ENCODE measurements around the gene CCDC82. TPM values are rescaled to one million over a fixed set of nuclear protein-coding genes. Genes with fewer than 3 reads are reported as not detected.
"Not testable (repeated sequence)": the region's sequence is repeated elsewhere in the genome, so short reads cannot be mapped to it uniquely, and the experiment has no call there.

The CCDC82 gene
- total and polyA plus RNA-seq, 2 experiments from 2014 or later, result 19.1 to 33.2 TPM

GRCh38 chr11:96413408-96413807, 23.7 kb upstream of the CCDC82 start:
- Histone ChIP-seq H3F3A (ENCODE audit: insufficient read depth) (no peaks in the 10 kb centered on the region), H3K36me3 (ENCODE audit: low read depth) (no peaks in the 10 kb centered on the region), H4K20me1 (ENCODE audit: insufficient read depth) (no peaks in the 10 kb centered on the region), H3K9me2 (ENCODE audit: insufficient read depth) (no peaks in the 10 kb centered on the region), H3K4me3 (no peak overlapping the region), H3K27ac (no peak overlapping the region), H3K4me1 (ENCODE audit: insufficient read depth) (no peaks in the 10 kb centered on the region), H3K79me2 (ENCODE audit: insufficient read depth) (no peaks in the 10 kb centered on the region), H3K27me3 (replicated peaks; ENCODE audit: insufficient read depth) (no peaks in the 10 kb centered on the region), H3K4me2 (ENCODE audit: unreplicated experiment) (no peak overlapping the region), H3K9me3 (ENCODE audit: low read depth) (no peaks in the 10 kb centered on the region), H3K9ac (no peak overlapping the region), H2AFZ (no peak overlapping the region)
- no peak for DNase-seq
- TF ChIP-seq EZH2 (IDR thresholded peaks at IDR 0.05; ENCODE audit: insufficient read depth, poor library complexity, severe bottlenecking) (no peak), EZH2phosphoT487 (IDR thresholded peaks at IDR 0.05; ENCODE audit: insufficient read depth, low read depth) (no peak)
- in situ Hi-C loops (cut with MboI), result loop anchor here (10.0 kb wide), 1 partner anchor 579 kb away; no protein-coding TSS in a partner anchor

GRCh38 chr11:96412761-96413381, 23.2 kb upstream of the CCDC82 start:
- Histone ChIP-seq H4K20me1 (ENCODE audit: insufficient read depth) (no peaks in the 10 kb centered on the region), H2AFZ (no peak overlapping the region), H3K9me3 (ENCODE audit: low read depth) (no peaks in the 10 kb centered on the region), H3K9ac (no peak overlapping the region), H3K4me2 (ENCODE audit: unreplicated experiment) (no peak overlapping the region), H3K27me3 (replicated peaks; ENCODE audit: insufficient read depth) (no peaks in the 10 kb centered on the region), H3K4me3 (no peak overlapping the region), H3K79me2 (ENCODE audit: insufficient read depth) (no peaks in the 10 kb centered on the region), H3K36me3 (ENCODE audit: low read depth) (no peaks in the 10 kb centered on the region), H3K27ac (no peak overlapping the region), H3F3A (ENCODE audit: insufficient read depth) (no peaks in the 10 kb centered on the region), H3K9me2 (ENCODE audit: insufficient read depth) (no peaks in the 10 kb centered on the region), H3K4me1 (ENCODE audit: insufficient read depth) (no peaks in the 10 kb centered on the region)
- in situ Hi-C loops (cut with MboI), result loop anchor here (10.0 kb wide), 1 partner anchor 578 kb away; no protein-coding TSS in a partner anchor
- no peak for DNase-seq
- TF ChIP-seq EZH2 (IDR thresholded peaks at IDR 0.05; ENCODE audit: insufficient read depth, poor library complexity, severe bottlenecking) (no peak), EZH2phosphoT487 (IDR thresholded peaks at IDR 0.05; ENCODE audit: insufficient read depth, low read depth) (no peak)
- 62 to 67% methylated on average over 1 of the region's 1 CpG for WGBS, 2 experiments (ENCODE audit: low coverage in 1 of 2, low lambda C conversion rate in 2 of 2, missing lambda C conversion rate in 2 of 2)

GRCh38 chr11:96411412-96411811, 21.7 kb upstream of the CCDC82 start:
- H2AFZ ChIP-seq; H3K27me3 ChIP-seq (replicated peaks; ENCODE audit: insufficient read depth); H3K4me3 ChIP-seq; DNase-seq; H3K9ac ChIP-seq; H3F3A ChIP-seq (ENCODE audit: insufficient read depth); H4K20me1 ChIP-seq (ENCODE audit: insufficient read depth); H3K9me2 ChIP-seq (ENCODE audit: insufficient read depth); H3K4me2 ChIP-seq (ENCODE audit: unreplicated experiment); H3K36me3 ChIP-seq (ENCODE audit: low read depth); H3K79me2 ChIP-seq (ENCODE audit: insufficient read depth); H3K4me1 ChIP-seq (ENCODE audit: insufficient read depth); H3K27ac ChIP-seq; H3K9me3 ChIP-seq (ENCODE audit: low read depth): not testable (repeated sequence)
- 80 to 85% methylated on average over 15 to 18 of the region's 18 CpGs for WGBS, 2 experiments (ENCODE audit: low coverage in 1 of 2, low lambda C conversion rate in 2 of 2, missing lambda C conversion rate in 2 of 2)
- in situ Hi-C loops (cut with MboI), result loop anchor here (10.0 kb wide), 1 partner anchor 577 kb away; no protein-coding TSS in a partner anchor

DNA sequence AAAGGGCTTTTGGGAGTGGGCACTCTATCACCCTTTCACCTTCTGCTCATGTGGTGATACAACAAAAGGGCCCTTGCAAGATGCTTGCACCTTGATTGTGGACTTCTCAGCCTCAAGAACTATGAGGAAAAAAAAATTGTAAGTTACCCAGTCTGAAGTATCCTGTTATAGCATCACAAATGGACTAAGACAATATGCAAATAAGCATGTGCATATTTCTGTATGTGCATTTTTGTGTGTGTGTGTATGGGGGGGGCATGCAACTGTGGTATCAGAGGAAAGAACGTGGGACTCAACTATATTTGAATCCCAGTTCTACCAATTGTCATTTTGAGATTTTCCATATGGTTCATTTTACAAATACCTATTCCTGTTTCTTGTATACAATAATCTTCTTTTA, 11.0 kb upstream of the CCDC82 start:
- H3K9ac ChIP-seq, result no peak overlapping the region
- no peaks in the 10 kb centered on the region for H3K9me3 ChIP-seq (ENCODE audit: low read depth)
- H3K9me2 ChIP-seq (ENCODE audit: insufficient read depth), result no peaks in the 10 kb centered on the region
- H3K27ac ChIP-seq, result no peak overlapping the region
- H3F3A ChIP-seq (ENCODE audit: insufficient read depth), result no peaks in the 10 kb centered on the region
- in situ Hi-C loops (cut with MboI), result no loop called here
- no peaks in the 10 kb centered on the region for H4K20me1 ChIP-seq (ENCODE audit: insufficient read depth)
- 73 to 80% methylated on average over 1 of the region's 1 CpG for WGBS, 2 experiments (ENCODE audit: low coverage in 1 of 2, low lambda C conversion rate in 2 of 2, missing lambda C conversion rate in 2 of 2)
- no peaks in the 10 kb centered on the region for H3K4me1 ChIP-seq (ENCODE audit: insufficient read depth)
- no peak for DNase-seq
- H3K79me2 ChIP-seq (ENCODE audit: insufficient read depth), result no peaks in the 10 kb centered on the region
- TF ChIP-seq EZH2phosphoT487 (IDR thresholded peaks at IDR 0.05; ENCODE audit: insufficient read depth, low read depth), result no peak
- TF ChIP-seq EZH2 (IDR thresholded peaks at IDR 0.05; ENCODE audit: insufficient read depth, poor library complexity, severe bottlenecking), result no peak
- no peaks in the 10 kb centered on the region for H3K36me3 ChIP-seq (ENCODE audit: low read depth)
- H2AFZ ChIP-seq, result no peak overlapping the region
- H3K4me3 ChIP-seq, result no peak overlapping the region
- H3K4me2 ChIP-seq (ENCODE audit: unreplicated experiment), result no peak overlapping the region
- no peaks in the 10 kb centered on the region for H3K27me3 ChIP-seq (replicated peaks; ENCODE audit: insufficient read depth)

DNA sequence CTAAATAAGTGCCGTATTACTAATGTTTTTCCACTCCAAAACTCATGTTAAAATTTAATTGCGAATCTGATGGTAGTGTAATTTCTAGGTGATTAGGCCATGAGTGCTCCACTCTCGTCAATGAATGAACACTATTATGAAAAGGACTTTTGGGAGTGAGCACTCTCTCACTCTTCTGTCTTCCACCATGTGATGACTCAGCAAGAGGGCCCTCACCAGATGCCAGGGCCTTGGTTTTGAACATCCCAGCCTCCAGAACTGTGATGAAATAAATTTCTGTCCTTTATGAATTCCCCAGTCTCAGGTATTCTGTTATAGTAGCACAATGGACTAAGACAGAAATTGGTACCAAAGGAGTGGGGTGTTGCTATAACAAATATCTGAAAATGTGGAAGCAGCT, 8.2 kb upstream of the CCDC82 start:
- Histone ChIP-seq H3K4me3 (no peak overlapping the region), H3K27me3 (replicated peaks; ENCODE audit: insufficient read depth) (no peaks in the 10 kb centered on the region), H3K79me2 (ENCODE audit: insufficient read depth) (peaks cover 23% of the 10 kb centered on the region), H3K27ac (no peak overlapping the region), H4K20me1 (ENCODE audit: insufficient read depth) (no peaks in the 10 kb centered on the region), H2AFZ (no peak overlapping the region), H3K4me1 (ENCODE audit: insufficient read depth) (peaks cover 14% of the 10 kb centered on the region), H3K36me3 (ENCODE audit: low read depth) (no peaks in the 10 kb centered on the region), H3K4me2 (ENCODE audit: unreplicated experiment) (no peak overlapping the region), H3F3A (ENCODE audit: insufficient read depth) (no peaks in the 10 kb centered on the region), H3K9ac (no peak overlapping the region), H3K9me2 (ENCODE audit: insufficient read depth) (no peaks in the 10 kb centered on the region), H3K9me3 (ENCODE audit: low read depth) (no peaks in the 10 kb centered on the region)
- in situ Hi-C loops (cut with MboI), result loop anchor here (25.0 kb wide), 1 partner anchor 1236 kb away; no protein-coding TSS in a partner anchor
- no peak for DNase-seq
- 96 to 97% methylated on average over 3 of the region's 3 CpGs for WGBS, 2 experiments (ENCODE audit: low coverage in 1 of 2, low lambda C conversion rate in 2 of 2, missing lambda C conversion rate in 2 of 2)
- no peak for TF ChIP-seq EZH2phosphoT487 (IDR thresholded peaks at IDR 0.05; ENCODE audit: insufficient read depth, low read depth)
- no peak for TF ChIP-seq EZH2 (IDR thresholded peaks at IDR 0.05; ENCODE audit: insufficient read depth, poor library complexity, severe bottlenecking)
